NCI-H2227 (cell line): ENCODE data around the gene GDF3.

Source experiments
- DNase-seq: peaks from one replicate; lab custom pipeline; 2025; ENCODE audit not compliant: unreplicated experiment; lab: John Stamatoyannopoulos, UW

The GDF3 gene

GRCh38 chr12:7668171-7668570 is 27.4 kb downstream of the GDF3 start:
- no peak for DNase-seq

- DNase-seq = no peak
These were observed 28.4 kb downstream of the GDF3 start for GRCh38 chr12:7667125-7667524.

GRCh38 chr12:7666595-7666994 is 29.0 kb downstream of the GDF3 start:
- no peak for DNase-seq

DNA sequence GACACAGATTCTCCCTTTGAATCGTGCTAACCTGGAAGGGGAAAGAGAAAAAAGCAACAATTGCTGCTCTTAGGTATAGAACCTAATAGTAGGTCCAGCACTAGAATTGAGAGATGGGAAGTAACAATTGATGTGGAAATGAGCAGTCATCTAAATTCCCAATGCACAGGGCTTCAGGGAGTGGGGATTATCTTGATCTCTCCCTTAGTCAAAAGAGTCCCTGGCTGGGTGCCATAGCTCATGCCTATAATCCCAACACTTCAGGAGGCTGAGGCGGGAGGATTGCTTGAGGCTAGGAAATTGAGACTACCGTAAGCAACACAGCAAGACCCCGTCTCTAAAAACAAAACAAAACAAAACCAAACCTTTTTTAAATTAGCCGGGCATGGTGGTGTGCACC is 33.8 kb downstream of the GDF3 start:
- no peak for DNase-seq

- no peak for DNase-seq
These were observed 39.5 kb downstream of the GDF3 start for GRCh38 chr12:7656121-7656520.

DNA sequence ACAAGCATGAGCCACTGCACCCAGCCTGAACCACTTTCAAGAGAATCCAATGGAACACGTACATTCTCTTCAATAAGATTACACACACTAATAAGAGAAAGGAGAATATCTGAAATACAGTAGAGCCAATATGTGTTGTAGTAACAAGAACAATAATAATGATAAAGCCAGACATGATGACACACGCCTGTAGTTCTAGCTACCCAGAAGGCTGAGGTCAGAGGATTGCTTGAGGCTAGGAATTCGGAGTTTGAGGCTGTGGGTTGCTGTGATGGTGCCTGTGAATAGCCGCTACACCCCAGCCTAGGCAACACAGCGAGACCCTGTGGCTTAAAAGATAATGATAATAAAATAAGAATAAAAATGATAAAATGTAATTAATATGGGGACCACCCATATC is 45.5 kb downstream of the GDF3 start:
- no peak for DNase-seq

- DNase-seq = no peak
These were observed 48.5 kb downstream of the GDF3 start for GRCh38 chr12:7647071-7647470.

DNA sequence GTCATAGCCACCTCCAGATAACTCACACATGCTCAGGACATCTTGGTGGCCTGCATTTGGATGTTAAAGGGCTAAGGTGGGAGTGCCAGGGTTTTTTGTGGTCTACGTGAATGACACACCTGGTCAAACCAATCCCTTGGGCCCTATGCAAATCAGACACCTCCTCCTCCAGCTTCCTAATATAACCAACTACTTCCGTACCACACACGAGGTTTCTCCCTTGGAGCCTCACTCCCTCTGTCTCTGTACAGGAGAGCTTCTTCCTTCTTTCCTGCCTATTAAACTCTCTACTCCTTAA is 49.4 kb downstream of the GDF3 start:
- no peak for DNase-seq

DNA sequence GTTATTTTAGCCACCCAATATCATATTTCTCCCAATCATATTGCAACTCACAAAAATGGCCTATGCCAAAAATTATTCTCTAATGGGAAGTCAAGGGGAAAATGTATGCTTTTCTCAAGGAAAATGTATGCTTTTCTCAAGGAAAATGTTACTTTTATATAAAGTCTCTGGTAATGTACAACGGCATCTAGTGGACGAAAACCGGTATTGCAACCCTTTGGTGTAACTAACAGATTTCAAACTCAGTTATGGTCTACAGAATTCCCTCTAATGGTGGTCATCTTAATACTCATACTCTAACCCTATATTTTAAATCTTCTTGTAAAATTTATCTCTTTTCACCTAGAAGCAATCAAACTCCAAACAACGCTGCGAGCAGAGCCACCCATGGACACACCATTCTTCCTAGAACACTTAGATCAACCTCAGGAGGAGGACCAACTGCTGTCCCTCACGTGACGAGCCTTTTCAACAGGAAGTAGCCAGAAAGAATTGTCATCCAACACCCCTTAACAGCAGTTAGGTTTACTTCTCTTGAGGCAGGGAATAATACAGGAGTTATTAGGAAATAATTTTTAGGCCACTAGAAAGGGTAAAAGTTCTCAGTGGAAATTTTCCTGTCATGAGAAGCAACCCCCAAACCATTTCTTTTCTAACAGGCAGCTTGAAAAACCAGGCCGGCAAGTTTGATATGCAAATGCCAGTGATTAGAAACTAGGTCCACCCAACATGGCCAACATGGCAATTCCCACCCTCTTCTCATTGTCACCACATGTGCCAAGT is 50.0 kb downstream of the GDF3 start:
- peak; percentile 29 for DNase-seq

- DNase-seq = no peak
These were observed 52.7 kb downstream of the GDF3 start for GRCh38 chr12:7642876-7643309.

DNA sequence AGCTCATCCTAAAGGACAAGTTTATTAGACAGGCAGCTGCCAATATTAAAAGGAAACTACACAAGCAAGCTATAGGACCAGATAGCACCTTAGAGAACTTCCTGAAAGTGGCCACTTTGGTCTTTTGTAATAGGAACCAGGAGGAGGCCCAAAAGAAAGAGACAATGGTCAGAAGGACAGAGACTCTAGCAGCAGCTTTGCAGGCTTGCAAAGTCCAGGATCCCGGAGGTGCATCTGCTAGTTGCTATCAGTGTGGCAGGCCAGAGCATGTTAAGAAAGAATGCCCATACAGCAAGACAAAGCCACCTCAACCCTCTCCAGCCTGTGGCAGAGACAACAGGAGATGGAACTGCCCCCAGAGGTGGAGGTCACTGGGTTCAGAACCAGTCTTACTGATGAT is 53.3 kb downstream of the GDF3 start:
- DNase-seq = no peak

- peak; percentile 11 for DNase-seq
These were observed 55.2 kb downstream of the GDF3 start for GRCh38 chr12:7640123-7640995.
